Measurements from ENCODE around the gene ESCO1.
"Not testable (repeated sequence)": the region's sequence is repeated elsewhere in the genome, so short reads cannot be mapped to it uniquely, and the experiment has no call there.

Gene ESCO1

DNA sequence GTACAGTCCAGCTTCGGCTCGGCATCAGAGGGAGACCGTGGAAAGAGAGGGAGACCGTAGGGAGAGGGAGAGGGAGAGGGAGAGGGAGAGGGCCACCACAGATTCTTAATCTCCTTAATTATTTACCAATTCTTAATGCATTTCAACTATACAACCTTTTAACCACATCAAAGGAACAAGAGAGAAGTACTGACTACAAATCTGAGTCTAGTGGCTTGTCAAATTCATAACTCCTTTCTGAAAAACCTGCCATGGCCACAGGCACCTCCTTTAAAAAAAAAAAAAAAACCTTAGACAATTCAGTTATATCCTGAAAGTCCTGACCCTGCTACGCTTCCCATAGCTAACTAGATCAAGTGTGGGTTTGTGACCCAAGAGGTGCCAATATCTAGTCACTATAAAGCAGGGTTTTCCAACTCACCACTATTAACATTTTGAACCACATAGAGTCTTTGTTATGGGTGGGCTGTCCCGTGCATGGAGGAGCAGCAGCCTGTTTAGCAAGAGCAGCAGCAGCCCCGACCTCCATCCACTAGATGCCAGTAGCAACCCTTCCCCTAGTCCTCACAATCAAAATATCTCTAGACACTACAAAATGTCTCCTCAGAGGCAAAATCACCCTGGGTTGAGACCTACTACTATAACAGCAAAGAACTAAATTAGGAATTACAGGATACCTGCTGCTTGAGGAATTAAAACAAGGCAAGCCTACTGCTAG lies 6.8 kb downstream of the ESCO1 start:
- Histone ChIP-seq H3K27ac (ENCODE audit: low read depth, low read length) (no peak overlapping the region), H3K4me1 (ENCODE audit: control insufficient read depth in 5 of 5, insufficient read depth in 5 of 5, low read length in 5 of 5) (peaks cover 0 to 4% (median 2%) of the 10 kb centered on the region in 5 donors), H3K36me3 (ENCODE audit: control insufficient read depth in 5 of 5, insufficient read depth in 5 of 5, low read length in 5 of 5) (no peaks in the 10 kb centered on the region)

DNA sequence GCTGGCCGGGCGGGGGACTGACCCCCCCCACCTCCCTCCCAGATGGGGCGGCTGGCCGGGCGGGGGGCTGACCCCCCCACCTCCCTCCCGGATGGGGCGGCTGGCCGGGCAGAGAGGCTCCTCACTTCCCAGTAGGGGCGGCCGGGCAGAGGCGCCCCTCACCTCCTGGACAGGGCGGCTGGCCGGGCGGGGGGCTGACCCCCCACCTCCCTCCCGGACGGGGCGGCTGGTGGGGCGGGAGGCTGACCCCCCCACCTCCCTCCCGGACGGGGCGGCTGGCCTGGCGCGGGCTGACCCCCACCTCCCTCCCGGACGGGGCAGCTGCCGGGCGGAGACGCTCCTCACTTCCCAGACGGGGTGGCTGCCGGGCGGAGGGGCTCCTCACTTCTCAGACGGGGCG lies 8.1 kb downstream of the ESCO1 start:
- not testable (repeated sequence) for H3K9me3 ChIP-seq (ENCODE audit: control insufficient read depth in 5 of 5, low read length in 5 of 5); H3K4me3 ChIP-seq (ENCODE audit: low read depth in 1 of 5, low read length in 5 of 5); H3K9ac ChIP-seq (ENCODE audit: low read length in 5 of 5); H3K36me3 ChIP-seq (ENCODE audit: control insufficient read depth in 5 of 5, insufficient read depth in 5 of 5, low read length in 5 of 5); H3K4me1 ChIP-seq (ENCODE audit: control insufficient read depth in 5 of 5, insufficient read depth in 5 of 5, low read length in 5 of 5); H3K27me3 ChIP-seq (ENCODE audit: control insufficient read depth in 5 of 5, insufficient read depth in 4 of 5, low read length in 5 of 5); H3K27ac ChIP-seq (ENCODE audit: low read depth, low read length)

More for the DNA sequence above, 6.8 kb downstream of the ESCO1 start:
- Histone ChIP-seq H3K27me3 (ENCODE audit: control insufficient read depth in 5 of 5, insufficient read depth in 4 of 5, low read length in 5 of 5) (no peaks in the 10 kb centered on the region), H3K9me3 (ENCODE audit: control insufficient read depth in 5 of 5, low read length in 5 of 5) (no peaks in the 10 kb centered on the region), H3K4me3 (ENCODE audit: low read depth in 1 of 5, low read length in 5 of 5) (no peak overlapping the region), H3K9ac (ENCODE audit: low read length in 5 of 5) (no peak overlapping the region)

DNA sequence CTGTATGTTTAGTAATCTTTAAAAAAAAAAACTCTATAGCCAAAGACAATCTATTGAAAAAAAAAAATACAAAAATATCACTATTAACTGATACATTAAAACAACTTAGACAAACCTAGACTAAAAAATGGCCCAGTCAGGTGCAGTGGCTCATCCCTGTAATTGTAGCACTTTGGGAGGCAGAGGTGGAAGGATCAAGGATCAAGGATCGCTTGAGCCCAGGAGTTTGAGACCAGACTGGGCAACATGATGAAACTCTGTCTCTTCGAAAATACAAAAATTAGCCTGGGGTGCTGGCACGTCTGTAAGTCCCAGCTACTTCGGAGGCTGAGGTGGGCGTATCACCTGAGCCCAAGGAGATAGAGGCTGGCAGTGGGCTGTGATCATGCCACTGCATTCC lies 16.1 kb downstream of the ESCO1 start:
- no peak overlapping the region for H3K9ac ChIP-seq (ENCODE audit: low read length in 5 of 5)
- H3K36me3 ChIP-seq (ENCODE audit: control insufficient read depth in 5 of 5, insufficient read depth in 5 of 5, low read length in 5 of 5) = peaks cover 0 to 5% (median 0%) of the 10 kb centered on the region in 5 donors
- no peaks in the 10 kb centered on the region for H3K9me3 ChIP-seq (ENCODE audit: control insufficient read depth in 5 of 5, low read length in 5 of 5)
- H3K27me3 ChIP-seq (ENCODE audit: control insufficient read depth in 5 of 5, insufficient read depth in 4 of 5, low read length in 5 of 5) = no peaks in the 10 kb centered on the region
- no peak overlapping the region for H3K27ac ChIP-seq (ENCODE audit: low read depth, low read length)
- no peak overlapping the region for H3K4me3 ChIP-seq (ENCODE audit: low read depth in 1 of 5, low read length in 5 of 5)
- H3K4me1 ChIP-seq (ENCODE audit: control insufficient read depth in 5 of 5, insufficient read depth in 5 of 5, low read length in 5 of 5) = no peaks in the 10 kb centered on the region

GRCh38 chr18:21575656-21576055 lies 24.8 kb downstream of the ESCO1 start:
- Histone ChIP-seq H3K36me3 (ENCODE audit: control insufficient read depth in 5 of 5, insufficient read depth in 5 of 5, low read length in 5 of 5) (peaks cover 19 to 31% (median 25%) of the 10 kb centered on the region in 5 donors), H3K27ac (ENCODE audit: low read depth, low read length) (no peak overlapping the region), H3K9ac (ENCODE audit: low read length in 5 of 5) (no peak overlapping the region), H3K9me3 (ENCODE audit: control insufficient read depth in 5 of 5, low read length in 5 of 5) (no peaks in the 10 kb centered on the region), H3K4me1 (ENCODE audit: control insufficient read depth in 5 of 5, insufficient read depth in 5 of 5, low read length in 5 of 5) (peaks cover 0 to 12% (median 3%) of the 10 kb centered on the region in 5 donors), H3K4me3 (ENCODE audit: low read depth in 1 of 5, low read length in 5 of 5) (no peak overlapping the region), H3K27me3 (ENCODE audit: control insufficient read depth in 5 of 5, insufficient read depth in 4 of 5, low read length in 5 of 5) (no peaks in the 10 kb centered on the region)

DNA sequence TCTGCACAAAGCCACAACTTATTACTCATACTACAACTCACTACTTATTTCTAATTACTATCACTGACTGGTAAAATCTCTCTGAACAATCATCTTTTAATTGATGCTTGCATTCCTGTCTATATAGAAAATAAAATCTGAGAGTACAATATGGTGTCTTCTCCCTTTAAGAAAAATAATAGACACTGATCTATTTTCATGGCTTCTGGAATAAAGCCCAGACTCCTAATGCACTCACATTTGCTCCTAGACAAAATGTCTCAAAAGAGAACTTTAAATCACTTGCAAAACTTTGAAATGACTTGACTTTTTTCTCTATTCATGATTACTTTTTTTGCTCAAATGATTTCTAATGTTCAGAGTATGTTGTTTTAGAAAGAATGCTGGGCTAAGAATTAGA lies 28.7 kb downstream of the ESCO1 start:
- no peak overlapping the region for H3K27ac ChIP-seq (ENCODE audit: low read depth, low read length)
- no peak overlapping the region for H3K4me3 ChIP-seq (ENCODE audit: low read depth in 1 of 5, low read length in 5 of 5)
- H3K9ac ChIP-seq (ENCODE audit: low read length in 5 of 5) = peak overlapping the region in 1 of 5 donors; percentile 35
- H3K9me3 ChIP-seq (ENCODE audit: control insufficient read depth in 5 of 5, low read length in 5 of 5) = no peaks in the 10 kb centered on the region
- peaks cover 0 to 12% (median 3%) of the 10 kb centered on the region in 5 donors for H3K4me1 ChIP-seq (ENCODE audit: control insufficient read depth in 5 of 5, insufficient read depth in 5 of 5, low read length in 5 of 5)
- no peaks in the 10 kb centered on the region for H3K27me3 ChIP-seq (ENCODE audit: control insufficient read depth in 5 of 5, insufficient read depth in 4 of 5, low read length in 5 of 5)
- peaks cover 25 to 40% (median 29%) of the 10 kb centered on the region in 5 donors for H3K36me3 ChIP-seq (ENCODE audit: control insufficient read depth in 5 of 5, insufficient read depth in 5 of 5, low read length in 5 of 5)

- no peaks in the 10 kb centered on the region for H3K4me1 ChIP-seq (ENCODE audit: control insufficient read depth in 5 of 5, insufficient read depth in 5 of 5, low read length in 5 of 5)
- no peak overlapping the region for H3K27ac ChIP-seq (ENCODE audit: low read depth, low read length)
- H3K9me3 ChIP-seq (ENCODE audit: control insufficient read depth in 5 of 5, low read length in 5 of 5) = no peaks in the 10 kb centered on the region
- H3K9ac ChIP-seq (ENCODE audit: low read length in 5 of 5) = no peak overlapping the region
- H3K36me3 ChIP-seq (ENCODE audit: control insufficient read depth in 5 of 5, insufficient read depth in 5 of 5, low read length in 5 of 5) = peaks cover 18 to 46% (median 23%) of the 10 kb centered on the region in 5 donors
- H3K27me3 ChIP-seq (ENCODE audit: control insufficient read depth in 5 of 5, insufficient read depth in 4 of 5, low read length in 5 of 5) = no peaks in the 10 kb centered on the region
- no peak overlapping the region for H3K4me3 ChIP-seq (ENCODE audit: low read depth in 1 of 5, low read length in 5 of 5)
These were observed 41.3 kb downstream of the ESCO1 start for GRCh38 chr18:21559195-21559594.

GRCh38 chr18:21557607-21558253 lies 42.8 kb downstream of the ESCO1 start:
- Histone ChIP-seq H3K27me3 (ENCODE audit: control insufficient read depth in 5 of 5, insufficient read depth in 4 of 5, low read length in 5 of 5) (no peaks in the 10 kb centered on the region), H3K9me3 (ENCODE audit: control insufficient read depth in 5 of 5, low read length in 5 of 5) (no peaks in the 10 kb centered on the region), H3K36me3 (ENCODE audit: control insufficient read depth in 5 of 5, insufficient read depth in 5 of 5, low read length in 5 of 5) (peaks cover 12 to 40% (median 21%) of the 10 kb centered on the region in 5 donors), H3K4me3 (ENCODE audit: low read depth in 1 of 5, low read length in 5 of 5) (no peak overlapping the region), H3K4me1 (ENCODE audit: control insufficient read depth in 5 of 5, insufficient read depth in 5 of 5, low read length in 5 of 5) (no peaks in the 10 kb centered on the region), H3K27ac (ENCODE audit: low read depth, low read length) (no peak overlapping the region), H3K9ac (ENCODE audit: low read length in 5 of 5) (no peak overlapping the region)

DNA sequence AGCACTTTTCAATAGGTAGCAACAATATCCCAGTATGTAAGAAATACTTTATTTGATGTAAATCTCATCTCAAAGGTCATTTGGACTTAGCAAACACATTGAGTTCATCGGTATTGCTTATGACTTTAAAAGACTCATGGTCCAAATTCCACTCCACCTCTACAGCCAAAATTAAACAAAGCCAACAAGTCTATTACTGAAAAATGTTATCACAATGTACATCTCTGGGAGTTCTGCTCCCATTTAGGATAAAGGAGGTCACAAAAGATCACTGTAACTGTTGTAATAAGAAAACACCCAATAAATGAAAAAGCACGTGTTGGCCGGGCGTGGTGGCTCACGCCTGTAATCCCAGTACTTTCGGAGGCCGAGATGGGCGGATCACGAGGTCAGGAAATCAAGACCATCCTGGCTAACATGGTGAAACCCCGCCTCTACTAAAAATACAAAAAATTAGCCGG lies 50.0 kb downstream of the ESCO1 start:
- Histone ChIP-seq H3K27ac (ENCODE audit: low read depth, low read length) (no peak overlapping the region), H3K4me3 (ENCODE audit: low read depth in 1 of 5, low read length in 5 of 5) (no peak overlapping the region), H3K4me1 (ENCODE audit: control insufficient read depth in 5 of 5, insufficient read depth in 5 of 5, low read length in 5 of 5) (no peaks in the 10 kb centered on the region), H3K9ac (ENCODE audit: low read length in 5 of 5) (no peak overlapping the region), H3K9me3 (ENCODE audit: control insufficient read depth in 5 of 5, low read length in 5 of 5) (no peaks in the 10 kb centered on the region), H3K27me3 (ENCODE audit: control insufficient read depth in 5 of 5, insufficient read depth in 4 of 5, low read length in 5 of 5) (no peaks in the 10 kb centered on the region), H3K36me3 (ENCODE audit: control insufficient read depth in 5 of 5, insufficient read depth in 5 of 5, low read length in 5 of 5) (peaks cover 6 to 21% (median 8%) of the 10 kb centered on the region in 5 donors)

DNA sequence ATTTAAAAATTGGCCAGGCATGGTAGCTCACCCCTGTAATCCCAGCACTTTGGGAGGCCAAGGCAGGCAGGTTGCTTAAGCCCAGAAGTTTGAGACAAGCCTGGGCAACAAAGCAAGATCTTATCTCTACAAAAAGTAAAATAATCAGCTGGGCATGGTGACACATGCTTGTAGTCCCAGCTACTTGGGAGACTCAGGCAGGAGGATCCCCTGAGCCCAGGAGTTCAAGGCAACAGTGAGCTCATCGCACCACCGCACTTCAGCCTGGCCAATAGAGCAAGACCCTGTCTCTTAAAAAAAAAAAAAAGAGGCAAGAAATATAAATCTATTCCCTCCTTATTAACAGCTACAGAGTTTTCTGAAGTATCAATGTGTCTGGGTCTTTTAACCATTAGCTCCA lies 51.9 kb downstream of the ESCO1 start:
- no peak overlapping the region for H3K27ac ChIP-seq (ENCODE audit: low read depth, low read length)

GRCh38 chr18:21546423-21546822 lies 54.1 kb downstream of the ESCO1 start:
- Histone ChIP-seq H3K36me3 (ENCODE audit: control insufficient read depth in 5 of 5, insufficient read depth in 5 of 5, low read length in 5 of 5) (peaks cover 4 to 18% (median 12%) of the 10 kb centered on the region in 5 donors), H3K9ac (ENCODE audit: low read length in 5 of 5) (no peak overlapping the region), H3K4me3 (ENCODE audit: low read depth in 1 of 5, low read length in 5 of 5) (no peak overlapping the region), H3K27ac (ENCODE audit: low read depth, low read length) (no peak overlapping the region), H3K9me3 (ENCODE audit: control insufficient read depth in 5 of 5, low read length in 5 of 5) (no peaks in the 10 kb centered on the region), H3K27me3 (ENCODE audit: control insufficient read depth in 5 of 5, insufficient read depth in 4 of 5, low read length in 5 of 5) (no peaks in the 10 kb centered on the region), H3K4me1 (ENCODE audit: control insufficient read depth in 5 of 5, insufficient read depth in 5 of 5, low read length in 5 of 5) (no peaks in the 10 kb centered on the region)

More for the DNA sequence above, 51.9 kb downstream of the ESCO1 start:
- no peaks in the 10 kb centered on the region for H3K9me3 ChIP-seq (ENCODE audit: control insufficient read depth in 5 of 5, low read length in 5 of 5)
- peaks cover 4 to 18% (median 10%) of the 10 kb centered on the region in 5 donors for H3K36me3 ChIP-seq (ENCODE audit: control insufficient read depth in 5 of 5, insufficient read depth in 5 of 5, low read length in 5 of 5)
- H3K27me3 ChIP-seq (ENCODE audit: control insufficient read depth in 5 of 5, insufficient read depth in 4 of 5, low read length in 5 of 5) = no peaks in the 10 kb centered on the region
- H3K4me3 ChIP-seq (ENCODE audit: low read depth in 1 of 5, low read length in 5 of 5) = no peak overlapping the region
- no peak overlapping the region for H3K9ac ChIP-seq (ENCODE audit: low read length in 5 of 5)
- no peaks in the 10 kb centered on the region for H3K4me1 ChIP-seq (ENCODE audit: control insufficient read depth in 5 of 5, insufficient read depth in 5 of 5, low read length in 5 of 5)

Data from subcutaneous abdominal adipose tissue (tissue), 5 donors.